Ovary (tissue), 9 donors: ENCODE measurements around the gene ZNF292. TPM values are rescaled to one million over a fixed set of nuclear protein-coding genes. Genes with fewer than 3 reads are reported as not detected.

Experiments used
- DNase-seq, 5 donors: peaks; one replicate each; pipeline ENCODE4 v3.0.0-alpha.2; 2019 to 2020
- H3K27ac ChIP-seq, 2 donors: fragments of 200-600 bp; one replicate each; pipeline versions ENCODE4 v1.5.1 to v1.8.0; 2019 to 2022
- H3K27me3 ChIP-seq: fragments of 200-600 bp; one replicate; pipeline ENCODE4 v1.8.0; 2022
- H3K36me3 ChIP-seq: fragments of 200-600 bp; sonication (generic); one replicate; pipeline ENCODE4 v1.5.1; 2019
- H3K4me1 ChIP-seq: one replicate; pipeline ENCODE4 v1.8.1; 2013; ENCODE audit warnings: mild to moderate bottlenecking, moderate library complexity; ENCODE audit not compliant: insufficient read depth
- H3K4me3 ChIP-seq: fragments of 200-600 bp; sonication (generic); one replicate; pipeline ENCODE4 v1.5.1; 2017
- H3K9me3 ChIP-seq, 2 donors: fragments of 200-600 bp in 1 of 2; sonication (generic) in 1 of 2; one replicate each; pipeline versions ENCODE4 v1.5.1 to v1.8.1; 2013 to 2019; ENCODE audit warnings: mild to moderate bottlenecking in 1 of 2, moderate library complexity in 1 of 2
- EP300 ChIP-seq: sonication (generic); formaldehyde crosslinking; IDR thresholded peaks from one replicate; pipeline ENCODE4 v1.6.1; 2017; ENCODE audit warnings: antibody characterized with exemption
- POLR2A ChIP-seq: fragments of 450-650 bp; IDR thresholded peaks from one replicate; pipeline ENCODE4 v1.6.1; 2017; ENCODE audit warnings: antibody characterized with exemption, mild to moderate bottlenecking, moderate library complexity
- WGBS, 3 donors: extraction: QIAGEN DNeasy Blood & Tissue Kit in 1 of 3; methylation state at CpG; one replicate each; pipeline versions ENCODE4 v1.1.5 to v1.1.7; 2013 to 2017; 5-methylcytosine and 5-hydroxymethylcytosine counted together
- intact Hi-C, 4 donors: fragments of 100-400 bp; cut with DNase I; formaldehyde crosslinking; loops; one replicate each; pipeline versions ENCODE4 v1.11.0 to v1.15.1; 2022 to 2023
- polyA plus RNA-seq, 2 donors: library from polyadenylated mRNA; stranded (reverse); fragments of 200-250 nt in 1 of 2; fragments of 350-450 nt in 1 of 2; fragmentation: Illumina TruSeq in 1 of 2; extraction: RNeasy Lipid Tissue Mini Kit (QIAGEN cat#74804) in 1 of 2; gene quantifications; one replicate each; pipeline ENCODE4 v1.2.3, GENCODE V29; 2013 to 2014
- total RNA-seq, 7 donors: library from RNA; depleted of rRNA in 2 of 7; stranded (reverse); fragments of >200 nt in 2 of 7; fragmentation: NEBNext Ultra II Directional in 3 of 7; extraction: Animal tissue kit (Norgen Biotek cat#: 25700) in 3 of 7; gene quantifications; one replicate each; pipeline versions ENCODE4 v1.1.0 to v1.2.4, GENCODE V29; 2016 to 2023
- TF ChIP-seq, protein P1 (sequence below), 3 donors: fragments of 450-650 bp in 2 of 3; fragments of 200-600 bp in 1 of 3; IDR thresholded peaks; one replicate each; pipeline versions ENCODE4 v1.5.1 to v1.8.0; 2016 to 2022; ENCODE audit warnings: antibody characterized with exemption in 3 of 3, mild to moderate bottlenecking in 1 of 3
- donor health status: DM: no; HTN: no; CAD: no; lungs with moderate emphysema.
- donor health status: DM: no; HTN: no; CAD: no.
- donor health status: Bipolar disorder and iron deficiency.
- donor health status: DM: yes; HTN: yes; CAD: no.
- donor health status: DM: no; HTN: no; CAD: no.
- donor health status: DM: yes; HTN: yes; CAD: no.

Gene ZNF292
- total and polyA plus RNA-seq, 9 donors, result 8.5 to 158 (median 76.9) TPM

- H3K4me3 ChIP-seq, result no peak overlapping the region
Measured at GRCh38 chr6:87200469-87201175, 45.3 kb downstream of the ZNF292 start.

DNA sequence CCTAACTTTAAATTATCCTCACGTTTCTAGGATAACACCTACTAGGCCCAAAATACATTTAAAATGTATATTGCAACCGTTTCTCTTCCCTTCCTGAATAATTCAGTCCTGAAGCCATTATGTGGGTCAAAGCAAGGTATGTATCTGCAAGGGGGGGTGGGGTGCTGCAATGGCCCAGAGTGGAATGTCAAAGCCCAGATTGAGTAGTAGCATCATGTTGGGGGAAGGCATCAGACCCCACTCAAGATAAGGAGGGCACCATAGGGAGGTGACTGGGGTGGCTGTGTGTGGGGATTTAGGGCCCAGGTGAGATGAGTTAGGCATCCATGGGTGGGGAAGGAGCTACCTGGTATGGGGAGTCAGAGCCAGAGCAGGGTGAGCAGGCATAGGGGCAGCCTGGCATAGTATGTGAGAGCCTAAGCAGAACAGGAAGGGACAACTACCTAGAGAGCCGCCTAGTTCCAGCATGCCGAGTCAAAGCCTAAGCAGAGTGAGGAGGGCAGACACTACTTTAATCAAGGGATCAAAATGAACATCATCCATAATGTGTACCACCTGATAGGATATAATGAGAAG lies 48.2 kb downstream of the ZNF292 start:
- Histone ChIP-seq H3K27ac (no peak overlapping the region), H3K27me3 (no peaks in the 10 kb centered on the region), H3K4me1 (peaks cover 3% of the 10 kb centered on the region), H3K9me3 (no peaks in the 10 kb centered on the region), H3K36me3 (no peaks in the 10 kb centered on the region), H3K4me3 (no peak overlapping the region)
- no peak for DNase-seq
- intact Hi-C loops, result no loop called here
- 86 to 91% (median 91%) methylated on average over 4 of the region's 4 CpGs for WGBS, 3 donors
- no peak for TF ChIP-seq POLR2A
- no peak for TF ChIP-seq EP300
- TF ChIP-seq, protein P1, sequence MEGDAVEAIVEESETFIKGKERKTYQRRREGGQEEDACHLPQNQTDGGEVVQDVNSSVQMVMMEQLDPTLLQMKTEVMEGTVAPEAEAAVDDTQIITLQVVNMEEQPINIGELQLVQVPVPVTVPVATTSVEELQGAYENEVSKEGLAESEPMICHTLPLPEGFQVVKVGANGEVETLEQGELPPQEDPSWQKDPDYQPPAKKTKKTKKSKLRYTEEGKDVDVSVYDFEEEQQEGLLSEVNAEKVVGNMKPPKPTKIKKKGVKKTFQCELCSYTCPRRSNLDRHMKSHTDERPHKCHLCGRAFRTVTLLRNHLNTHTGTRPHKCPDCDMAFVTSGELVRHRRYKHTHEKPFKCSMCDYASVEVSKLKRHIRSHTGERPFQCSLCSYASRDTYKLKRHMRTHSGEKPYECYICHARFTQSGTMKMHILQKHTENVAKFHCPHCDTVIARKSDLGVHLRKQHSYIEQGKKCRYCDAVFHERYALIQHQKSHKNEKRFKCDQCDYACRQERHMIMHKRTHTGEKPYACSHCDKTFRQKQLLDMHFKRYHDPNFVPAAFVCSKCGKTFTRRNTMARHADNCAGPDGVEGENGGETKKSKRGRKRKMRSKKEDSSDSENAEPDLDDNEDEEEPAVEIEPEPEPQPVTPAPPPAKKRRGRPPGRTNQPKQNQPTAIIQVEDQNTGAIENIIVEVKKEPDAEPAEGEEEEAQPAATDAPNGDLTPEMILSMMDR (IDR thresholded peaks at IDR 0.05), result no peak

More at GRCh38 chr6:87200469-87201175, 45.3 kb downstream of the ZNF292 start:
- Histone ChIP-seq H3K27me3 (no peaks in the 10 kb centered on the region), H3K4me1 (peaks cover 1% of the 10 kb centered on the region), H3K36me3 (no peaks in the 10 kb centered on the region), H3K9me3 (no peaks in the 10 kb centered on the region), H3K27ac (no peak overlapping the region)
- peak in 1 of 5 donors; percentile 30 for DNase-seq
- 89 to 93% (median 92%) methylated on average over 4 of the region's 4 CpGs for WGBS, 3 donors
- TF ChIP-seq EP300 (no peak), POLR2A (no peak)
- TF ChIP-seq, protein P1 (IDR thresholded peaks at IDR 0.05), result no peak
- intact Hi-C loops, result no loop called here

DNA sequence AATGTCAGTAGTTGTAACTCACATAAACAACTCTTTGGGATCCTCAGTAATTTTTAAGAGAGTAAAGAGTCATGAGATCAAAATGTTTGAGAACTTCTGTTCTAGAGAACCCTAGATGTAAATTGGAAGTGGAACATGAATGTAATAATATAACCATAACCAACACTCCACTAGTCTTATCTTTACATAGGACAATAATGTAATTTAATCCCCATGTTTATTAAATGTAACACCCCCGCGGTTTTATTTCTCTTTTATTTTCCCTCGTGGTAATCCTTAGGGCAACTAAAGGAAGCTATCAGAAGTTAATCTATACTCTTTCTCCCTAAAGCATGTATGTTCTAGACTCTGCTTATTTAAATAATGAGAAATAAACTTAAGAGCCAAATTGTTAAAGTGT lies 54.4 kb downstream of the ZNF292 start:
- no peak for DNase-seq
- 28 to 57% (median 46%) methylated on average over 3 of the region's 3 CpGs for WGBS, 3 donors

GRCh38 chr6:87210979-87211378 lies 55.6 kb downstream of the ZNF292 start:
- H3K4me3 ChIP-seq, result no peak overlapping the region
- H3K9me3 ChIP-seq, result no peaks in the 10 kb centered on the region
- TF ChIP-seq, protein P1 (IDR thresholded peaks at IDR 0.05), result no peak
- TF ChIP-seq EP300 (no peak), POLR2A (no peak)
- H3K36me3 ChIP-seq, result no peaks in the 10 kb centered on the region
- WGBS, 3 donors, result 65 to 71% (median 67%) methylated on average over 1 of the region's 1 CpG
- intact Hi-C loops, result no loop called here
- no peaks in the 10 kb centered on the region for H3K27me3 ChIP-seq
- H3K27ac ChIP-seq, result no peak overlapping the region
- DNase-seq, result no peak
- peaks cover 8% of the 10 kb centered on the region for H3K4me1 ChIP-seq

More for the DNA sequence above, 54.4 kb downstream of the ZNF292 start:
- Histone ChIP-seq H3K9me3 (no peaks in the 10 kb centered on the region), H3K36me3 (no peaks in the 10 kb centered on the region), H3K27ac (no peak overlapping the region), H3K4me1 (peaks cover 8% of the 10 kb centered on the region), H3K4me3 (no peak overlapping the region), H3K27me3 (no peaks in the 10 kb centered on the region)
- intact Hi-C loops, result no loop called here
- TF ChIP-seq, protein P1 (IDR thresholded peaks at IDR 0.05), result no peak
- TF ChIP-seq EP300, result no peak
- TF ChIP-seq POLR2A, result no peak
